A172 (cell line): ENCODE results near the gene MMGT1. TPM values are rescaled to one million over a fixed set of nuclear protein-coding genes. Genes with fewer than 3 reads are reported as not detected.

Source experiments
- DNase-seq: peaks from one replicate; pipeline ENCODE4 v3.0.0-alpha.2; 2015; ENCODE audit warnings: low spot score
- total RNA-seq: library from RNA; depleted of rRNA; stranded (reverse); fragments of >200 nt; shearing (Covaris generic); gene quantifications from 2 replicates; pipeline ENCODE4 v1.2.3, GENCODE V29; 2014; rRNA removed

The MMGT1 gene
- total RNA-seq: 9.5 and 11.3 TPM in 2 replicates

- DNase-seq: peak; percentile 39
Observed at GRCh38 chrX:135973548-135974278, at the start of gene MMGT1. TSS of gene MMGT1 (minus strand) at chrX:135973988. CDS start at chrX:135973675, 313 bp downstream.

- no peak for DNase-seq
Observed at GRCh38 chrX:136021903-136022302, 48.1 kb upstream of the MMGT1 start.

- no peak for DNase-seq
Observed at GRCh38 chrX:136021160-136021559, 47.4 kb upstream of the MMGT1 start.

- no peak for DNase-seq
Observed at GRCh38 chrX:136019226-136019625, 45.4 kb upstream of the MMGT1 start.

GRCh38 chrX:136016881-136017280 is 43.1 kb upstream of the MMGT1 start:
- no peak for DNase-seq

GRCh38 chrX:136015016-136015415 is 41.2 kb upstream of the MMGT1 start:
- DNase-seq: no peak

GRCh38 chrX:135988245-135988644 is 14.5 kb upstream of the MMGT1 start:
- DNase-seq: no peak

GRCh38 chrX:135985973-135986310 is 12.2 kb upstream of the MMGT1 start:
- no peak for DNase-seq

GRCh38 chrX:135985157-135985972 is 11.6 kb upstream of the MMGT1 start, which contains the start of gene SLC9A6:
TSS of gene SLC9A6 (plus strand) at chrX:135985435. CDS start at chrX:135985659, 224 bp downstream.
- peak; percentile 3 for DNase-seq

GRCh38 chrX:135984791-135985156 is 11.0 kb upstream of the MMGT1 start:
- DNase-seq: no peak

GRCh38 chrX:135984256-135984655 is 10.5 kb upstream of the MMGT1 start:
- DNase-seq: no peak

GRCh38 chrX:135982860-135983259 is 9.1 kb upstream of the MMGT1 start:
- DNase-seq: no peak

GRCh38 chrX:135981668-135982067 is 7.9 kb upstream of the MMGT1 start:
- no peak for DNase-seq

GRCh38 chrX:135981010-135981409 is 7.2 kb upstream of the MMGT1 start:
- no peak for DNase-seq

GRCh38 chrX:135977611-135978010 is 3.8 kb upstream of the MMGT1 start:
- DNase-seq: peak; percentile 14

GRCh38 chrX:135975421-135975820 is 1.6 kb upstream of the MMGT1 start:
- no peak for DNase-seq

- peak; percentile 0 for DNase-seq
Observed at GRCh38 chrX:135974279-135974856, 580 bp upstream of the MMGT1 start.

GRCh38 chrX:135973025-135973547 is 702 bp downstream of the MMGT1 start:
- DNase-seq: peak; percentile 3

GRCh38 chrX:135951291-135951690 is 22.5 kb downstream of the MMGT1 start:
- no peak for DNase-seq

- no peak for DNase-seq
Observed at GRCh38 chrX:135944486-135944885, 29.3 kb downstream of the MMGT1 start.

GRCh38 chrX:135931644-135932487 is 41.9 kb downstream of the MMGT1 start:
- DNase-seq: peak; percentile 11
